Stomach (tissue), 4 donors: ENCODE results near the gene LONP1.

Source experiments
- CTCF ChIP-seq, 7 experiments: fragments of 450-650 bp in 4 of 7; fragments of 200-600 bp in 3 of 7; sonication (generic) in 3 of 7; IDR thresholded peaks; one replicate each; pipeline ENCODE4 v1.5.1; 2016 to 2019; ENCODE audit warnings: antibody characterized with exemption in 7 of 7, control low read depth in 2 of 7, mild to moderate bottlenecking in 1 of 7
- EP300 ChIP-seq: sonication (generic); formaldehyde crosslinking; IDR thresholded peaks from one replicate; pipeline ENCODE4 v1.6.1; 2017; ENCODE audit warnings: antibody characterized with exemption

GRCh38 chr19:5691822-5692722, 27.9 kb downstream of the LONP1 start:
- no peak for TF ChIP-seq EP300
- TF ChIP-seq CTCF (IDR thresholded peaks at IDR 0.05) = no peak
